Right cardiac atrium (tissue), 5 donors: ENCODE measurements around the gene REPIN1. TPM values are rescaled to one million over a fixed set of nuclear protein-coding genes. Genes with fewer than 3 reads are reported as not detected.

Source experiments
- ATAC-seq, 2 donors: fragments of 200-7000 bp; cut with Tn5 transposase; one replicate each; pipeline versions ENCODE4 v1.8.0 to v1.9.1; 2020; ENCODE audit warnings: moderate library complexity in 2 of 2, mild to moderate bottlenecking in 1 of 2
- DNase-seq, 3 donors: peaks; one replicate each; pipeline ENCODE4 v3.0.0-alpha.2; 2020
- H3K27ac ChIP-seq: one replicate; pipeline ENCODE4 v1.5.1; 2013; ENCODE audit warnings: mild to moderate bottlenecking, low read length, control low read depth, moderate library complexity
- H3K27me3 ChIP-seq: one replicate; pipeline ENCODE4 v1.6.1; 2013; ENCODE audit not compliant: control insufficient read depth, insufficient read depth
- H3K4me1 ChIP-seq: one replicate; pipeline ENCODE4 v1.6.1; 2013; ENCODE audit warnings: low read length; ENCODE audit not compliant: control insufficient read depth, insufficient read depth
- H3K4me3 ChIP-seq: one replicate; pipeline ENCODE4 v1.5.1; 2013; ENCODE audit warnings: low read length, control low read depth
- H3K9me3 ChIP-seq: one replicate; pipeline ENCODE4 v1.6.1; 2013; ENCODE audit warnings: low read length; ENCODE audit not compliant: control insufficient read depth
- WGBS: extraction: QIAGEN DNeasy Blood & Tissue Kit; methylation state at CpG from one replicate; pipeline ENCODE4 v1.1.7; 2013; 5-methylcytosine and 5-hydroxymethylcytosine counted together
- intact Hi-C, 4 donors: fragments of 100-400 bp; cut with DNase I; formaldehyde crosslinking; loops; one replicate each; pipeline versions ENCODE4 v1.11.0 to v1.14.0; 2022 to 2023
- polyA plus RNA-seq: library from polyadenylated mRNA; stranded (reverse); fragments of 200-250 nt; gene quantifications from one replicate; pipeline ENCODE4 v1.2.3, GENCODE V29; 2013
- total RNA-seq, 4 donors: library from RNA; stranded (reverse); fragmentation: NEBNext Ultra II Directional; extraction: Animal tissue kit (Norgen Biotek cat#: 25700); gene quantifications; one replicate each; pipeline ENCODE4 v1.2.1, GENCODE V29; 2021
- donor health status: healthy with polysubstance abuse.
- donor health status: DM: no; HTN: yes; CAD: no.
- donor health status: DM: no; HTN: no; CAD: no.
- donor health status: DM: no; HTN: yes; CAD: no; lungs with severe emphysema.
- donor health status: DM: yes; HTN: yes; CAD: no.

REPIN1 gene
- total and polyA plus RNA-seq, 5 donors = 70.6 to 116 (median 107) TPM

DNA sequence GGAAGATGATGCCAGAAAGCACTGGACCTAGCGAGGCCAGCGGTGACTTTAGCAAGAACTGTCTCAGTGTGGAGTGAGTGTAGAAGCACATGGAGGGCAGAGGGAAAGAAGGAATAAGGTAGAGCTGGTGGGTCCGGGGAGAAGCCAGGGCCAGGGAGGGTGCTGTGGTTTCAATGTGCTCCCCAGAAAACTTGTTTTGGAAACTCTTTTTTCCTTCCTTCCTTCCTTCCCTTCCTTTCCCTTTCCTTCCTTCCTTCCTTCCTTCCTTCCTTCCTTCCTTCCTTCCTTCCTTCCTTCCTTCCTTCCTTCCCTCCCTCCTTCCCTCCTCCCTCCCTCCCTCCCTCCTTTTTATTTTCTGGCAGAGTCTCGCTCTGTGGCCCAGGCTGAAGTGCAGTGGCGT, 21.7 kb upstream of the REPIN1 start:
- Histone ChIP-seq H3K9me3 (no peaks in the 10 kb centered on the region), H3K4me1 (no peaks in the 10 kb centered on the region), H3K27ac (no peak overlapping the region), H3K4me3 (no peak overlapping the region), H3K27me3 (no peaks in the 10 kb centered on the region)
- 91% methylated on average over 5 of the region's 5 CpGs for WGBS
- ATAC-seq = no peak
- intact Hi-C loops = no loop called here
- no peak for DNase-seq

DNA sequence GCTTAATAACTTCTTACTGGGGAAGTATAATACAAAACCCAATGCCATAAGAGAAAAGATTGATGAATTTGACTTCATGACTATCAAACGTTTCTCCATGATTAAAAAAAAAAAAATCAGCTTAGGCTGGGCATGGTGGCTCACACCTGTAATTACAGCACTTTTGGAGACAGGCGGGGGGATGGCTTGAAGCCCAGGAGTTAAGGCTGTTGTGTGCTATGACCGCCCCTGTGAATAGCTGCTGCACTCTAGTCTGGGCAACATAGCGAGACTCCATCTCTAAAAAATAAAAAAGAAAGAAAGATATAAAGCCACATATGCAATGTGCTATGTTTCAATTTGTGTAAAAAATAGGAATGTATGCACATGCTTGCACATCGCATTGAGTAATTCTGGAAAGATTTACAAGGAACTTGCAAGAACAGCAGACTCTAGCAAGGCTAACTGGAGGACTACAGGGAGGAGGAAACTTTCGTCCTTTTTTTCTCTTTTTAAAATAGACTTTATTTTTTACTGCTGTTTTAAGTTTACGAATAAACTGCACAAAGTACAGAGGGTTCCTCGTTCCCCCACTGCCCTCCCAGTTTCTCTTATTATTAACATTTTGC, 16.9 kb upstream of the REPIN1 start:
- intact Hi-C loops = loop anchor here in 2 of 4 donors (10.0 kb wide), 1 partner anchor 53 kb away; a partner anchor contains a TSS
- no peak overlapping the region for H3K4me3 ChIP-seq
- ATAC-seq (no peak), DNase-seq (no peak)
- no peaks in the 10 kb centered on the region for H3K9me3 ChIP-seq
- no peak overlapping the region for H3K27ac ChIP-seq
- no peaks in the 10 kb centered on the region for H3K27me3 ChIP-seq
- no peaks in the 10 kb centered on the region for H3K4me1 ChIP-seq
- WGBS = 74% methylated on average over 8 of the region's 8 CpGs

DNA sequence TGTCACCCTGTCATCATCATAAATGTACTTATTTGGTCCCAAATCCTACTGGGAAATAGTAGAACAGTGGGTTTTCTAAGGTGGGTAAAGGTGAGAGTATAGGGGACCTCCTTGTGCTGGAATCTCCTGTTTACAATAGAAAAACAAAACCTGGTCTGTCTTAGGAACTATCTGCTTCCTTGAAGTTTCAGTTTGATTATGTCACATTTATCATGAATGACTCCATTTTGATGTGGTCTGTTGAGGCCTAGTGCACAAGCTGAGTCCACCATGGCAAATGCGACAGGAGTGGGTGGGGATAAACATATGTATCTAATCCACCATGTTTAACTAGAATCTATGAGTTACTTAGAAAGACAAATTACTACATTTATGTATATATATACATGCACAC, 13.0 kb upstream of the REPIN1 start:
- ATAC-seq (no peak), DNase-seq (no peak)
- Histone ChIP-seq H3K27me3 (no peaks in the 10 kb centered on the region), H3K4me1 (no peaks in the 10 kb centered on the region), H3K9me3 (no peaks in the 10 kb centered on the region), H3K4me3 (no peak overlapping the region), H3K27ac (no peak overlapping the region)
- intact Hi-C loops = loop anchor here (2.0 to 10.0 kb wide), 3 partner anchors 49 to 65 kb away; a partner anchor contains a TSS
- WGBS = 86% methylated on average over 1 of the region's 1 CpG

GRCh38 chr7:150356265-150356897, 12.2 kb upstream of the REPIN1 start:
- H3K4me3 ChIP-seq = no peak overlapping the region
- intact Hi-C loops = loop anchor here in 3 of 4 donors (2.0 to 10.0 kb wide), 2 partner anchors 48 to 64 kb away; a partner anchor contains a TSS
- no peaks in the 10 kb centered on the region for H3K27me3 ChIP-seq
- no peak overlapping the region for H3K27ac ChIP-seq
- WGBS = 33% methylated on average over 6 of the region's 6 CpGs
- no peak for ATAC-seq
- no peaks in the 10 kb centered on the region for H3K9me3 ChIP-seq
- H3K4me1 ChIP-seq = no peaks in the 10 kb centered on the region
- no peak for DNase-seq

GRCh38 chr7:150357270-150357669, 11.4 kb upstream of the REPIN1 start:
- 52% methylated on average over 9 of the region's 9 CpGs for WGBS
- Histone ChIP-seq H3K9me3 (no peaks in the 10 kb centered on the region), H3K4me1 (no peaks in the 10 kb centered on the region), H3K27me3 (no peaks in the 10 kb centered on the region), H3K4me3 (no peak overlapping the region), H3K27ac (no peak overlapping the region)
- intact Hi-C loops = loop anchor here in 3 of 4 donors (2.0 to 10.0 kb wide), 2 partner anchors 48 to 64 kb away; a partner anchor contains a TSS
- no peak for ATAC-seq
- no peak for DNase-seq

DNA sequence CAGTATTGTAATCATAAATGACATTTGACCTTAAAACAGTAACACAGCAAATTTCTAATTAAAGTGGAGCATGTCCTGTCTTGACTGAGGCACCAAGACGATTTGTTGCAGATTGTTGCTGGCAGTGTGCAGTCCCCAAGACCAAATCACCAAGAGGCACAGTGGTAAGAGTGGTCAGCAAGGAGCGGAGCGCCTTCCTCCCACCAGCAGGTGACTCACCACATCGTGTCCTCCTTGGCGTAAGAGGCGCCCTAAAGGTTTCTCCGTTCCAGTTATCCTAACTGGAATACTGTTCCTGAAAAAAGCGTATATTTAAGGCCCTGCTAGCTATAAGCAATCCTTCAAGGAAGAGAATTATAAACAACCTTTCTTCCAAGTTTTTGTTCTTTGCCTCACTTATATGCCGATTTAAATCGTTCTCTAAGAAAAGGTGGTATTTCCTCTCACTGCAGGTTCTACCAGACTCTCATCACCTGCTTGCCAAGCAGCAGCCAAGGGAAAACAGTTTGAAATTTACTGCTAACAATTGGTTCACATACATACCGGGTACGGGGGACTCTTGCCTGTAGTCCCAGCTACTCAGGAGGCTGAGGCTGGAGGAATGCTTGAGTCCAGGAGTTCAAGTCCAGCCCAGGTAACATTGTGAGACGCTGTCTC, 10.7 kb upstream of the REPIN1 start:
- intact Hi-C loops = loop anchor here in 3 of 4 donors (2.0 to 10.0 kb wide), 2 partner anchors 47 to 63 kb away; a partner anchor contains a TSS
- no peak for DNase-seq
- Histone ChIP-seq H3K4me3 (no peak overlapping the region), H3K27ac (no peak overlapping the region), H3K4me1 (no peaks in the 10 kb centered on the region), H3K9me3 (no peaks in the 10 kb centered on the region), H3K27me3 (no peaks in the 10 kb centered on the region)
- WGBS = 82% methylated on average over 13 of the region's 13 CpGs
- ATAC-seq = no peak

GRCh38 chr7:150358433-150358832, 10.2 kb upstream of the REPIN1 start:
- 95% methylated on average over 4 of the region's 4 CpGs for WGBS
- no peak for DNase-seq
- no peak overlapping the region for H3K4me3 ChIP-seq
- no peak overlapping the region for H3K27ac ChIP-seq
- ATAC-seq = no peak
- H3K27me3 ChIP-seq = no peaks in the 10 kb centered on the region
- no peaks in the 10 kb centered on the region for H3K9me3 ChIP-seq
- no peaks in the 10 kb centered on the region for H3K4me1 ChIP-seq
- intact Hi-C loops = loop anchor here in 2 of 4 donors (10.0 kb wide), 1 partner anchor 46 kb away; a partner anchor contains a TSS

DNA sequence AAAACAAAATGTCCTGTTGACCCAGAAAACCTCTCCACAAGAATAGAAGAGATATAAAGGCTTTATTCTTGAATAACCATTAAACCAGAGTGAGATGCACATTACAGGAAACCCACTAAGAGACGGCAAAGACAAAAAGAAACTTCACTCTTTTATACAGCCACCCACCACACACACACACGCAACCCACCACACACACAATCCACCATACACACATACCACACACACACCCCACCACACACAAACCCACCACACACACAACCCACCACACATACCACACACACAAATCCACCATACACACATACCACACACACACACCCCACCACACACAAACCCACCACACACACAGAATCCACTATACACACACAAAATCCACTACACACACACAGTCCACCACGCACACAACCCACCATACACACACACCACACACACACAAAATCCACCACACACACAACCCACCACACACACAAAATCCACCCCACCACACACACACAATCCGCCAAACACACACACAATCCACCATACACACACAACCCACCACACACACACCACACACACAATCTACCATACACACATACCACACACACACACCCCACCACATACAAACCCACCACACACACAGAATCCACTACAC, 9.5 kb upstream of the REPIN1 start:
- Histone ChIP-seq H3K27ac (no peak overlapping the region), H3K27me3 (no peaks in the 10 kb centered on the region), H3K4me1 (no peaks in the 10 kb centered on the region), H3K4me3 (no peak overlapping the region), H3K9me3 (no peaks in the 10 kb centered on the region)
- DNase-seq (no peak), ATAC-seq (no peak)
- WGBS = 87% methylated on average over 4 of the region's 4 CpGs
- intact Hi-C loops = loop anchor here in 2 of 4 donors (10.0 kb wide), 1 partner anchor 46 kb away; a partner anchor contains a TSS

- DNase-seq = no peak
- ATAC-seq = no peak
- WGBS = 99% methylated on average over 2 of the region's 2 CpGs
- intact Hi-C loops = loop anchor here in 2 of 4 donors (10.0 kb wide), 1 partner anchor 45 kb away; a partner anchor contains a TSS
- Histone ChIP-seq H3K27ac (no peak overlapping the region), H3K4me3 (no peak overlapping the region), H3K4me1 (no peaks in the 10 kb centered on the region), H3K9me3 (no peaks in the 10 kb centered on the region), H3K27me3 (no peaks in the 10 kb centered on the region)
Measured at GRCh38 chr7:150359622-150360362, 8.8 kb upstream of the REPIN1 start.

- no peaks in the 10 kb centered on the region for H3K9me3 ChIP-seq
- intact Hi-C loops = no loop called here
- no peak for ATAC-seq
- no peaks in the 10 kb centered on the region for H3K27me3 ChIP-seq
- H3K27ac ChIP-seq = no peak overlapping the region
- H3K4me1 ChIP-seq = no peaks in the 10 kb centered on the region
- 84% methylated on average over 5 of the region's 5 CpGs for WGBS
- no peak for DNase-seq
- no peak overlapping the region for H3K4me3 ChIP-seq
Measured at GRCh38 chr7:150360363-150361058, 8.1 kb upstream of the REPIN1 start.
